ENCODE results near the gene SLC34A1.
"Not testable (repeated sequence)": the region's sequence is repeated elsewhere in the genome, so short reads cannot be mapped to it uniquely, and the experiment has no call there.

The SLC34A1 gene

DNA sequence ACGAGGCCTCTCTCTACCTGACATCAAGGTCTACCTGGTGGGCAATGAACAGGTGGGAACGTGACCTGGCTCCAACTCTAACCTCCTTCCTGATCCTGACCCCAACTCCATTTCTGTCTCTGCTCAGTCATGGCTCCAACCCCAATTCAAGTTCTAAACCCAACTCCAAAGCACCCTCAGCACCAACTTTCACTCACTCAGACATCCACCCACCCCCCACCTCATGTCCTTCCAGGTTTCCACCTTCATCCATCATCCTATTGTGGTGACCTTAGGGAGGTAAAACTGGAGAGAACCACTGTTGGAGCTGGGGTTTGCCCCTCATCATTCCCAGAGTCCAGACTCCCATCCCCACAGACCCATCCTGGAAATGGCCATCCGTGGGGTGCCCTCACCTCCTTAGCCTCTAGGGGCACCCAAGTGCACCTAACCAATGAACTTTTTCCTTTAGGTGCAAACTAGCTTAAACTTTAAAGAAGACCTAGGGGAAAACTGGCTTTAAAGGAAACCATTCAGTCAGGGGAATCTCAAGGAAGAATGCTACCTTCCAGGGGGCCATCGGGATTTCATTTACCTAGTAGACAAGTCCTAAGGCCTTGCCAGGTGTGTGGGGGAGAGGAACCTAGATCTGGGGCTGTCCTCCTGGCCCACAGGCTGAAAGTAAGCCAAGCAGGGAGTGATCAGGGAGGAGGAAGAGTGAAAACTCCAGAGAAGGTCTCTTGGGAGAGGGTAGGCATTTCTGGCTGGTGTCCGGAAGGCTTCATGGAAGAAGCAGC is 15.2 kb upstream of the SLC34A1 start:
- peak; percentile 66 for DNase-seq

DNA sequence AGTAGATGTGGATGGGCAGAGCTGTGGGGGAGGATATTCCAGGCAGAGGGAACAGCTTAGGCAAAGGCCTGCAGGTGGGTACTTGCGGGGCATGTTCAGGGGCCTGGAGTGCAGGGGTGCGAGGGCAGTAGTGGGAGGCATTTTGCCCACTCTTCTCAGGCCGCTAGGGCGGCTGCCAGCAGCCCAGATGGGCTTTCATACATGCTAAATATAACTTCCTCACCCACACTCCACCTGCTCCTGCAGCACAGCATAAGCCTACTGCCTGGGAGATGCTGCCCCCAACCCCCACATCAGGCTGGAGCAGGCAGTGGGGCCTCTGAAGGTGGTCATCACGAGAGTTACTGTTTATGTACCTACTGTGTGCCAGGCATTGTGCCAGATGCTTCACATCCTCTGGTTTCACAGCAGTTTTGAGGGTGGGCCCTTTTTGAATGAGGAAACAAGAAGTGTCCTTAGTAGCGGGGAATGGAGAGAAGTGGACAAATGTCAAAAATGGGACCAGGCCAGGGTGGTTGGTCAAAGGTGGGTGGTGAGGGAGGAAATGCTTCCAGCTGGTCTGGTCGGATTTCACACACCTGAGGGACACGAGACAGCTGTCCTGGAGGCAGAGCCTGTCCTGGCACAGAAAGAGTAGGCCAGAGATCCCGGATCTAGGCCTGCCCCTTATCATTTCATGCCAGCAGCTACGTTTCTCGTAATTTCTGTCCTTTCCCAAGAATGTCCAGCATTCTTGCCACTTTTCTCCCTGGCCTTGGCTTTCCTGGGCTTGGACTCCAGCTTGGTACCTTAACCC is 14.4 kb upstream of the SLC34A1 start:
- DNase-seq: no peak

DNA sequence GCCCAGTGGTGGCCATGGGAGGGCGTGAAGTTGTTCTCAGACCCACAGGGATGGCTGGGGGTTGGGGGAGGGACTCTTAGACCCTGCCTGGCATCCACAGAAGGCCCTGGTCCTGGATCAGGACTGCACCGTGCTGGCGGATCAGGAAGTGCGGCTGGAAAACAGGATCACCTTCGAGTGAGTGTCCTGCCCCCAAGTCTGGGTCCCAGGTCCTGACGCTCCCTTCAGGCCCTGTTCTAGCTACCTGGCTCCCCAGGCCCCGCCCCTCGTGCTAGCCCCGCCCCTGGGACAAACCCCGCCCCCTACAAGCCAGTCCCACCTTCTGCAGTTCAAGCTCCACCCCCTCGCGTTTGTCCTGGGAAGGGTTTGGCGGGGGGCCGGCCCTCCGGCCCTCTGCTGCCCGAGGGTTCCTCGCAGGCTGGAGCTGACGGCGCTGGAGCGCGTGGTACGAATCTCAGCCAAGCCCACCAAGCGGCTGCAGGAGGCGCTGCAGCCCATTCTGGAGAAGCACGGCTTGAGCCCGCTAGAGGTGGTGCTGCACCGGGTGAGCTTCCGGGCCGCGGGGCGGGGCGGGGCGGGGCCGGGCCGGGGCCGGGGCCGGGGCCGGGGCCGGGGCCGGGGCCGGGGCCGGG is 13.6 kb upstream of the SLC34A1 start:
- peak; percentile 93 for DNase-seq

DNA sequence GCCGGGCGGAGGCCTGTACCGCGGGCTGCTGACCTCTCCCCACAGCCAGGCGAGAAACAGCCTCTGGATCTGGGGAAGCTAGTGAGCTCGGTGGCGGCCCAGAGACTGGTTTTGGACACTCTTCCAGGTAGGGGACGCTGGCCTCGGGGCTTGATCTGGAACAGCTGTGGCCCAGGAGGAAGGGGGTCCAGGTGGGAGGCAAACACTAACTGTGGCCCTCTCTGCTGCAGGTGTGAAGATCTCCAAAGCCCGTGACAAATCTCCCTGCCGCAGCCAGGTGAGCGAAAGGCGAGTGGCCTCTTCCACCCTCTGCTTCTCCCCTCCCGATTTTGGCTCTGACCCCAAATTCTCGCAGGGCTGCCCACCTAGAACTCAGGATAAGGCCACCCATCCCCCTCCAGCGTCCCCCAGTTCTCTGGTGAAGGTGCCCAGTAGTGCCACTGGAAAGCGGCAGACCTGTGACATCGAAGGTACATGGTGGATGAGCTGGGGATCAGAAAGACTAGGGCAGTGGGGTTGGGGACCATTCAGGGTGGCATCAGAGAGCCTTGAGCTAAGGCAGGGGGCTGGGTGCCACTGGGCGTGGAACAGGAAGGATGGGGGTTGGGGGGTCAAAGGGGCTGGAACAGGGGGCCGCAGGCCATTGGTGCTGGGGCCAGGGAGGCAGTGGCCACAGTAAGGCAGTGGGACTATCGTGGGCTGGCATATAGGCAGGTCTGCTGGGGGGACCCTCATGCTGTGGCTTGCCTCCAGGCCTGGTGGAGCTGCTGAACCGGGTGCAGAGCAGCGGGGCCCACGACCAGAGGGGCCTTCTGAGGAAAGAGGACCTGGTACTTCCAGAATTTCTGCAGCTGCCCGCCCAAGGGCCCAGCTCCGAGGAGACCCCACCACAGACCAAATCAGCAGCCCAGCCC is 12.9 kb upstream of the SLC34A1 start:
- no peak for DNase-seq

DNA sequence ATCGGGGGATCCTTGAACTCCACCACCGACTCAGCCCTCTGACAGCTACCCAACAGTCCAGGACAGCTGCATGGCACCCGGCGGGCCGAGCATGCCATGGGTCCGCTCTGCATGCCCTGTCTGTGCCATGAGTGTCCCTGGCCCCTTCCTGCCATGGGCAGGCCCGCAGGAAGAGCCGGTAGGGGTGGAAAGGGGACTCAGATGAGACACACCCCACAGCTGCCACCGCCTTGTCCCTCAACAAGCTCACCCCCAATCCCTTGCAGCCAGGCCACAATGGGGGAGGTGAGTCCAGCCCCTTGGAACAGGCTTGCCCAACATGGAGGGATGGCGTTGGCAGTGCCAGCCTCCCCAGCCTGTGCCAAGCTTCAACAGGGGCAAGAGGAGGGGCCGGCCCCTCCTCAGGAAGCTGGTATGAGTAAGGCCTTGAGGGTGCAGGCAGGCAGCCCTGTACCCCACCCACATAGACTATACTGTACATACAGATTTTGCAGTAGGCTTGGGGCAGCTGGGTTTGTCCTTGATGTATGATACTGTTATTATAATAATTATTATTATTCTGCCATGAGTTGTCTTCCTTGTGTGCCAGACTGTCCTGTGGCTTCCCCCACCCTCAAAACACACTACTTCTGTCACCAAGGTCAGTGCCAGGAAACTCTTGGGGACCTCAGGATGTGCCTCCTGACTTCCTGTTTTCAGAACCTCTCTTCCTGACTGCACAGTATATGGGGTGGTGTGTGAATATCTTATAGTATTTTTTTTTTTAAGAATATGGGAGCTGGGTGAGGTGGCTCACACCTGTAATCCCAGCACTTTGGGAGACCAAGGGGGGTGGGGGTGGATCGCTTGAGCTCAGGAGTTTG is 12.0 kb upstream of the SLC34A1 start:
- DNase-seq: peak; percentile 52

DNA sequence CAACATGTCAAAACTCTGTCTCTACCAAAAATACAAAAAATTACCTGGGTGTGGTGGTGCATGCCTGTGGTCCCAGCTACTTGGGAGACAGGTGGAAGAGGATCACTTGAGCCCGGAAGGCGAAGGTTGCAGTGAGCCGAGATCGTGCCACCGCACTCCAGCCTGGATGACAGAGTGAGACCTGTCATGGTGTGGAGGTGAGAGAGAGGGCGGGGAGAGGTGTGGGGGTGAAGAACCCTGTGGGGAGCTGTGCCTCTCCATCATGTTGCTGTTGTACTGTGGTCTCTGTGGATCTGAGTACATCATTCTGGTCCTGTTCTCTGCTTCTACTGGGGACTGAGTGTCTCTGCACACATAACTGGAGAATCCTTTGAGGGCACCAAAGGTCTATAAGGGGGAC is 11.3 kb upstream of the SLC34A1 start:
- no peak for DNase-seq

DNA sequence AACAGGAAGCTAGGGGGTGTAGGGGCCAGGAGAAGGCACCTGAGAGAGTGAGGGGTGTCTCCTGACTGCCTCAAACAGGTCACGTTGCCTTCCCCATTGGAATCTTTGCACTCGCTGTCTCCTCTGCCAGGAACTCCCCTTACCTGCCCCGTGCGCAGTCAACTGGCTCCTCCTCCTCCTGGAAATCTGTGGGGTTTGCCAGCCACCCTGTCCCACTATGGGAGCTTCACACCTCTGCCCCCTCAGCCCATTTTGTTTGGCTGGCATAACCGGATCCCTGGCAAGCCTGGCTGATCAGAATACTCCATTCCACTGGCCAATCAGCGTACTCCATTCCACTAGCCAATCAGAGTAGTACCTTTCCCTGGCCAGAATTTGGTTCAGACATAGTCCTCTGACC is 10.4 kb upstream of the SLC34A1 start:
- no peak for DNase-seq

DNA sequence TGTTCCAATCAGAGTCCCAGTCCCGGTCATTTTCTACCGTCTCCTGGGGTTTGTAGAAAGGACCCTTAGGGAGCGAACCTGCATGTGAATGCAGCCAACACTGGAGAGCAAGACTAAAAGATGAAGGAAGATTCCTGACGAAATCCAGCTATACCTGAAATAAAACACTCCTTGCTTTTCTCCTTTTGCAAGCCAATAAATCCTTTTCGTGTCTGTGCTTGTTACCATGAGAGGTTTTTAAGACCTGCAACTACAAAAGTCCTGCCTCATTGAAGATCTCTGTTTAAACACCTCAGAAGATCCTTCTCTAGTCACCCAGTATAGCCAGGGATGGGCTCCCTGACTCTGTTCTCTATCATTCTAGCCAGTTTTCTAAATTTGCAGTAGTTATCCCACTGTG is 10.0 kb upstream of the SLC34A1 start:
- no peak for DNase-seq

DNA sequence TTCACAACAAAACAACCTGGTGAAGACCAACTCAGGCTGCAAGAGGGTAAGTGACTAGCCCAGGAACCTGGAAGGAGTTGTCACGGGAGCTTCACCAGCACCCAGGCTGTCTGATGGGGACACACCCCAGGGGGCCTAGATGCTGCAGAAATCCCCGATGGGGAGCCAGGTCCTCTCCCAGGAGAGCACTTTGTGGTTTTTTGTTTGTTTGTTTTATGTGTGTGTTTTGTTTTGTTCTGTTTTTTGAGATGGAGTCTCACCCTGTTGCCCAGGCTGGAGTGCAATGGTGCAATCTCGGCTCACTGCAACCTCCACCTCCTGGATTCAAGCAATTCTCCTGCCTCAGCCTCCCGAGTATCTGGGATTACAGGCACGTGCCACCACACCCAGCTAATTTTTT is 8.7 kb upstream of the SLC34A1 start:
- not testable (repeated sequence) for DNase-seq

DNA sequence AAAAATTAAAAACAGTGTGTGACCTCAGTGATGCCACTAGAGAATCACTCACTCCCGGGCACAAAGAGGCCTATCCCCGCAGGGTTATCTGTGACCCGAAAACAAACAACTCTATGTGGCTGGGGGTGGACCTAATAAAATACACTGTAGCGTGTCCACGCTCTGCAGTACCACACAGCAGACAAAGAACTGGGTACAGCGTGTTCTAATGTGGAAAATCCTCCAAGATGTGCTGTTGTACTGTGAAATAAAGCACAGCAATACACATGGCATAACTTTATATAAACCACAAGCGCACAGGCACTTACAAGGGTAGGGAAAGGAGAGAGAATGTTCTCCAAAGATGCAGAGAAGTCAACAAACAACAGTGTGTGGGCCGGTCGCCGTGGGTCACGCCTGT is 8.1 kb upstream of the SLC34A1 start:
- DNase-seq: no peak

DNA sequence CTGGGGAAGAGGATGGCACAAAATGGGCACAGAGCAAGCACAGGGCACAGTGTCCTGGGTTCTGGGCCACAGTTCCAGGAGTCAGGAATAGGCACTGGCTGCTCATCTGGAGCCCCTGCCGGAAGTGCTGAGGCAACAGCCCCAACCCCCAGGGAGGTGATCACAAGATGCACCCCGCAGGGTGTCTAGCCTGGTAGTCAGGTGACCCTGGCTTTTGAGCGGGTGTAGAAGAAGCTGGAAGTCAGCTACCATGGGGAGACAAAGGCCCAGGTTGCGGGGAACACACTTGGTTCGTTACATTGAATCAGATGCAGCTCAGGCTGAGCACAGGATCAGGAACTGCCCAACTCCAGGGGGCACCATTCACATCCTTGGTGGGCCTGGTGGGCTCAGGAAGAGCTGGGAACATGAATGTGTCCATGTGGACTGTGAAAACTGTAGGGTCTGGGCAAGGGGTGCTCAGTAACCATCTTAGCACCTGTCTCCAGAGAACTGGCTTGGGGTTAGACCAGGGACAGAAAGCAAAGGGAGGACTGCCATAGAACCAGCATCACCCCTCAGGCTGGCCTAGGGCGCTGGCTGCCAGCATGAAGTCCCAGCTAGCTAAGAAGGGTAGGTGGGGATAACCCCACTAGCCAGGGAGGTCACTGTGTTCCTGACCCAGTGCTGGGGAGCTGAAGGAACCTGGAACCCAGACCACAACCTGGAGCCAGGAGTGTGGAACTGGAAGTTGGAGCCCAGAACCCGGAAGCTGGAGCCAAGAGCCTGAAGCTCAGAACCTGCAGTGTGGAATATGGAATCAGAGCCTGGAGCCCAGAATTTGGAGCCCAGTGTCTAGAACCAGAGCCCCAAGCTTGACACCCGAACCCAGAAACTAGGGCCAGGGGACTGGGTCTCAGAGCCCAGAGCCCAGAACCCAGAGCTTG is 6.1 kb upstream of the SLC34A1 start:
- no peak for DNase-seq

DNA sequence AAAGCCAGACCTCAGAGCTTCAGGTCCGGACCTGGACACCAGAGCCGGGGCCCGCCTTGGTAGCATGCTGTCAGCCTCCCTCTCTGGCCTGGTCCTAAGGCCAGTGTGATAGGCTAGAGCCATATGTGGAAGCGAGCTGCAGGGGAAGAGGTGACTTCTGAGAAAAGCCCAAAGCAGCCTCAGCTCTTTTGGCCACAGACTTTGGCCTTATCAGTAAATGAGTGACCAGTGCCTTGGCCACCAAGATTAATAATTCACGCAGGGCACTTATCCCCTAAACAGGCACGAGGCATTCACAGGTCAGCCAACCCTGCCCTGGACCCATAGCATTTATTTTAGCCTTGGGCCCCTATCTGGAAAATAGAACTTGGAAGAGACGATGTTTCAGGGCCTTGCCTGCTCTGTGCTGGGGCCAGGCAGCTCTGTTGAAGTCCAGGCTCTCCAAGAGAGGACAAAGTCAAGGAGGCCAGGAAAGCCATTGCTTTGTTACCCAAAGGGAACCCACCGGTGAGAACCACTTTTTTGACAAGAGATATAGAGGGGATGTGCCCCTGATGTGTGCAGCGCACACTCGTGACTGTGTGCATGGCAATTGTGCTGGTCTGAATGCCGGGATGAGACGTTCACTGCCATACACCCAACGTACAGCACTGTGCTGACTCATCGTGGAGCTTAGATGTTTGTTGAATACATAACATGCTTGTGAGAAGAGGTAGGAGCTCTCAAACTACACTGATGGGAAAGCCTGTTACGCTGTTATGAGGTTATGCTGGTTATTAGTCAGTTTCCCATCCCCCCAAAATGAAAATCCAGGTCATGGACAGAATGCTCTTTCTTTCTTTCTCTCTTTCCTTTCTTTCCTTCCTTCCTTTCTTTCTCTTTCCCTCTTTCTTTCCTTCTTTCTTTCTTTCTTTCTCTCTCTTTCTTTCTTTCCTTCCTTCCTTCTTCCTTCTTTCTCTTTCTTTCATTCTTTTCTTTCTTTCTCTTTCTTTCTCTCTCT is 5.0 kb upstream of the SLC34A1 start:
- peak; percentile 82 for DNase-seq

DNA sequence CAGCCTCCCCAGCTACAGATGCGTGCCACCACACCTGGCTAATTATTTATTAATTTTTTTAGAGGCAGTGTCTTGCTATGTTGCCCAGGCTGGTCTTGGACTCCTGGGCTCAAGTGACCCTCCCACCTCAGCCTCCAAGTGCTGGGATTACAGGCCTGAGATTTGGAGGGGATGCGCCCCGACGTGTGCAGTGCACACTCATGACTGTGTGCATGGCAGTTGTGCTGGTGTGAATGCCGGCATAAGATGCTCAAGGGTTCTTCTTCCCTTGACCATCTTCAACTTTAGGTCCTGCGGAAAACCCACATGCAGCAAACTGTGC is 3.5 kb upstream of the SLC34A1 start:
- no peak for DNase-seq

DNA sequence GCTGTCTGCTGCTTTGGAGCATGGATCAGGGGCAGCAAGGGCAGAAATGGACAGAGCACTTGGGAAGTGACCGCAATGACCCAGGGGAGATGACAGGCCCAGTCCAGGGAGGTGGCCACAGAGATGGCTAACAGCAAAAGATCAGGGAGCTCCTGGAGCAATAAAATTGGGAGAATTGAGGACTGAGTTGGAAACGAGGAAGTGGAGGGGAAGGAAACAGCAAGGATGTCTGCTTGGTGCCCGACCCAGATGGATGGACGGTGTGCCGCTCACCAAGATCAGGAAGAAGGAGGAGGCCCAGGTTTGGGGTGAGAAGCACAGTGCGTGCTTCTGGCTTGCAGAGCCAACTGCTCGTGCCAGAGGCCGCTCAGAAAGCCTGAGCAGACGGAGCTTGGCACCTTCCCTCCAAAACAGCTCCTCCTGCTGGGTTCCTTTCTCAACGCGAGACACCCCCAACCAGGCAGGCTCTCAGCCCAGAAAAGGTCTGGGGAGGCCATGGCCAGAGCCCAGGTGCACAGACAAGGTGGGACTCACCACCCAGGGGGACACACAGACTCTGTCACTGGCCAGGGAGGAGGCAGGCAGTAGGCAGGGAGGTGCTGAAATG is 1.7 kb upstream of the SLC34A1 start:
- DNase-seq: peak; percentile 82

DNA sequence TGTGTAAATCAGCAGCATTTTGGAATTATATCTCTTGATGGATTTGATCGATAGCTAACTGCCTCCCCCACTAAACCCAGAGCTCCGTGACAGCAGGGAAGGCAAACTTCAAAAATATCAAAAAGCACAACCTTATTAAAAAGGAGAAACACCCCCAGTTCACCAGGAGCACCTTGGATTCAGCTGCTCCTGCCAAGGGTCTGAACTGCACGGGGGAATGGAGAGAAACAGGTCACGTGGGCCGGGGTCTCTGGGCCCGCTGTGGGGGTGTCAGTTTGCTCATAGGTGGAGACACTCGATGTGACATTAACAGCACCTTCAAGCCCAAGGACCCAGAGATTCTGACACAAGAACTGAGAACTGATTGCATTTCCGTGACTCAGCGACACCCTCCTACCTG is 1.1 kb upstream of the SLC34A1 start:
- DNase-seq: no peak

DNA sequence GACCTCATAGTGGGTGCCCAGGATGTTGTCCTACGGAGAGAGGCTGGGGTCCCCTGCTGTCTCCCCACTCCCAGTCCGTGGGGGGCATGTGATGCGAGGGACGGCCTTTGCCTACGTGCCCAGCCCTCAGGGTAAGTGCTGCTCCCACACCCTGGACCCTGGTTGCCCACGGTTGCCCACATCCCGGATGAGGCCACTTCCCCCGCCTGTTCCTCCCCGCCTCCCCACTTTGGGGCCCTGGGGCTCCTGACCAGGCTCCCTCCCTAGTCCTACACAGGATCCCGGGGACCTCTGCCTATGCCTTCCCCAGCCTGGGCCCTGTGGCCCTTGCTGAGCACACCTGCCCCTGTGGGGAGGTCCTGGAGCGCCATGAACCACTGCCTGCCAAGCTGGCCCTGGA is 1.5 kb downstream of the SLC34A1 start:
- DNase-seq: no peak

DNA sequence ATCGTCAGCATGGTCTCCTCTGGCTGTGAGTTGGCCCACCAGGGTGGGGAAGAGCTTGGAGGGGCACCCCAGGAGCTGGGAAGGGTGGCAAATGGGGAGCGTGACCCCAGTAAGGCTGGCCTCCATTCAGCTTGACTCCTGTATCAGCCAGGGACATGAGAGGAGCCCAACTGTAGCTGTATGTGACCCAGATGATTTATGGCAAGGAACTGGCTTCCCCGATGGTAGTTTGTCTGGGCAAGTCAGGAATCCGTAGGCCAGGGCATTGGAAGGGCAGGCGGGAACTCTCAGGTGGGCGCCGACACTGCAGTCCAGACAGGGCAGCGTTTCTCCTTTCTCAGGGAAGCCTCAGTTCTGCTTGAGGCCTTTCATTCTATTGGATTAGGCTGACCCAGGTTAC is 2.3 kb downstream of the SLC34A1 start:
- no peak for DNase-seq

DNA sequence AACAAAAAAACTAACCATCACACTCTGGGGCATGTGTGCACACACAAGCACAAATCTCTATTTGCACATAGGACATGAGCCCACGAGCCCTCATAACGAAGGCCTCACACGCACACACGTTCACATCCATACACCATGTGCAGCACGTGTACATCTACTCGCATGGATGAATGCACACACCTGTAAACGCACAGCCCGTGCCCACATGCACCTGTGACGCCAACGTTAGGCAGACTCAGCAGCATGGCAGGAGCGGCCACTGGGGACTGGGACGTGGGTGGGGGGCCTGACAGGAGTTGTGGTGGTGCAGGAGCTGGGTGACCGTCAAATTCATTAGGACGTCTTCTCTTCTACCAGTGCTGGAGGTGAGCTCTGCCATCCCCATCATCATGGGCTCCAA is 3.2 kb downstream of the SLC34A1 start:
- no peak for DNase-seq

DNA sequence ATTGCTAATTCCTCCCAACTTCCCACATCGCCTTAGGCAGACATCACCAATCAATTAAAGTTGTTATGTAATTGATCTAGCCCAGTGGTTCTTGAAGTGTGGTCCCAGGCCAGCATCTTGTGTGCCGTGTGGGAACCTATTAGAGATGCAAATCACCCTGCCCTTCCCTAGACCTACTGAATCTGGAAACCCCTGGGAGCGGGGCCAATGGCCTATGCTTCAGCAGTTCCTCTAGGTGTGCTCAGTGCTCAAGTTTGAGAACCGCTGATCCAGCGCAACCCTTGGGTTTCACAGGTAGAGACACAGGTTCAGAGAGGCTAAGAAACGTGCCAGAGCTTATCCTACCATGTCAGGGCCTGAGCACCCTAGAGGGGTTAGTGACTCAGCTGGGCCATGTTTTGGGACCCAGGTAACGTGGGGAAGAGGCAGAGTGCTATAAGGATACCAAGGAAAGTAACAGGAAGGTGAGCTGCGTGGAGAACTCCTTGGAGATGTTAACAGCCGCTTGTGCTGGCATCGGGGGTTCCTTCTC is 4.4 kb downstream of the SLC34A1 start:
- DNase-seq: no peak

Measured in hematopoietic multipotent progenitor cell treated with erythropoietin and hydrocortisone succinate and interleukin-3 and kit ligand, for 4 days (in vitro differentiated cells).